ENCODE measurements around the gene KIAA0319L.

Gene KIAA0319L

GRCh38 chr1:35563166-35563565 is 6.0 kb upstream of the KIAA0319L start:
- no peak for DNase-seq (ENCODE audit: low read depth in 2 of 2)

GRCh38 chr1:35561972-35562680 is 4.9 kb upstream of the KIAA0319L start:
- DNase-seq (ENCODE audit: low read depth in 2 of 2), result no peak

- no peak for DNase-seq (ENCODE audit: low read depth in 2 of 2)
Measured at GRCh38 chr1:35561297-35561971, 4.2 kb upstream of the KIAA0319L start.

- DNase-seq (ENCODE audit: low read depth in 2 of 2), result no peak
Measured at GRCh38 chr1:35560256-35561225, 3.3 kb upstream of the KIAA0319L start.

- no peak for DNase-seq (ENCODE audit: low read depth in 2 of 2)
Measured at GRCh38 chr1:35559317-35559944, 2.2 kb upstream of the KIAA0319L start.

GRCh38 chr1:35558374-35559316 is 1.4 kb upstream of the KIAA0319L start:
- no peak for DNase-seq (ENCODE audit: low read depth in 2 of 2)

- DNase-seq (ENCODE audit: low read depth in 2 of 2), result peak; percentile 95 to 96
Measured at GRCh38 chr1:35557611-35558373, 589 bp upstream of the KIAA0319L start, which contains the start of gene NCDN. TSS of gene NCDN (plus strand) at chr1:35557799. CDS start at chr1:35558191, 392 bp downstream.

GRCh38 chr1:35556484-35557117 is 602 bp downstream of the KIAA0319L start:
- no peak for DNase-seq (ENCODE audit: low read depth in 2 of 2)

GRCh38 chr1:35555601-35556477 is 1.4 kb downstream of the KIAA0319L start:
- no peak for DNase-seq (ENCODE audit: low read depth in 2 of 2)

GRCh38 chr1:35555212-35555584 is 2.0 kb downstream of the KIAA0319L start:
- no peak for DNase-seq (ENCODE audit: low read depth in 2 of 2)

- no peak for DNase-seq (ENCODE audit: low read depth in 2 of 2)
Measured at GRCh38 chr1:35554266-35555211, 2.7 kb downstream of the KIAA0319L start.

GRCh38 chr1:35553851-35554250 is 3.4 kb downstream of the KIAA0319L start:
- DNase-seq (ENCODE audit: low read depth in 2 of 2), result no peak

- DNase-seq (ENCODE audit: low read depth in 2 of 2), result no peak
Measured at GRCh38 chr1:35546614-35547013, 10.6 kb downstream of the KIAA0319L start.

GRCh38 chr1:35544976-35545375 is 12.2 kb downstream of the KIAA0319L start:
- peak in 1 of 2 donors; percentile 29 for DNase-seq (ENCODE audit: low read depth in 2 of 2)

GRCh38 chr1:35539824-35540261 is 17.4 kb downstream of the KIAA0319L start:
- no peak for DNase-seq (ENCODE audit: low read depth in 2 of 2)

GRCh38 chr1:35539073-35539823 is 18.0 kb downstream of the KIAA0319L start:
- DNase-seq (ENCODE audit: low read depth in 2 of 2), result no peak

Data from stimulated activated CD8-positive, alpha-beta memory T cell treated with anti-CD3 and anti-CD28 coated beads, Interleukin-7, amount 100 ng/mL, for 4 hours (primary cell).